GM12891 (cell line): ENCODE data around the gene STARD4.

Source experiments
- POLR2A ChIP-seq: IDR thresholded peaks from 2 replicates; pipeline ENCODE4 v1.6.1; 2011; ENCODE audit warnings: low read depth, low read length, control low read depth
- POLR2AphosphoS5 ChIP-seq: IDR thresholded peaks from 2 replicates; pipeline ENCODE4 v1.6.1; 2011; ENCODE audit warnings: low read depth, low read length, control low read depth
- SPI1 ChIP-seq: IDR thresholded peaks from 2 replicates; pipeline ENCODE4 v1.6.1; 2011; ENCODE audit warnings: low read depth, low read length, control low read depth
- TAF1 ChIP-seq: IDR thresholded peaks from 2 replicates; pipeline ENCODE4 v1.6.1; 2011; ENCODE audit warnings: low read depth, low read length, control low read depth

DNA sequence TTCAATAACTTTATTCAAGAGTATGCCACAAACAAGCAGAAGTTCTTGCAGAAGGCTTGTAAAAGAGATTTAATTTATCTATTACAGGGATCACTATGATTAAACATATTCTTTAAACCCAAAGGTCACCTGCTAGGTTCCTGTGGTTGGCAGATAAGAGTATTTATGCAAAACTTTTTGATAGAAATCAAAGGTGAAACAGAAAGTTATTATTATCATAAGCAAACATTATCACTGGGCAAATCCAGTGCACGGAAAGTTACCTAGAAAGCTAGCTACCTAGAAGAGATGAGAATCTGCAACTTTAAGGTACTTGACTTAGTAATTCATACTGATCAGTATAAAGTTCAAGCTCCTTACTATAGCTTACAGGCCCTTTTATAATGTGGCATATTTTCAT is 3.2 kb downstream of the STARD4 start:
- TF ChIP-seq POLR2AphosphoS5 (no peak), SPI1 (no peak), POLR2A (no peak), TAF1 (no peak)
